HL-60 (cell line): Measurements from ENCODE around the gene SUFU.

Experiments
- DNase-seq, 2 experiments: peaks; one replicate each; pipeline ENCODE4 v3.0.0-alpha.2; 2010 to 2020; ENCODE audit warnings: low read depth in 1 of 2, low spot score in 1 of 2
- H3K27ac ChIP-seq: fragments of 250-450 bp; sonication (Bioruptor Pico); replicated peaks from 2 replicates; pipeline ENCODE4 v1.5.1; 2020; ENCODE audit warnings: mild to moderate bottlenecking, moderate library complexity
- H3K27me3 ChIP-seq: fragments of 250-450 bp; sonication (Bioruptor Pico); 2 replicates; pipeline ENCODE4 v1.5.1; 2021; ENCODE audit warnings: mild to moderate bottlenecking, moderate library complexity; ENCODE audit not compliant: insufficient read depth, poor library complexity, severe bottlenecking
- H3K4me3 ChIP-seq: replicated peaks from 2 replicates; pipeline ENCODE4 v1.5.1; 2011; ENCODE audit warnings: mild to moderate bottlenecking, control low read depth, low read length; ENCODE audit not compliant: insufficient read depth
- CTCF ChIP-seq: IDR thresholded peaks from one replicate; pipeline ENCODE4 v1.5.1; 2011; ENCODE audit warnings: low read length, control low read depth, inconsistent platforms; ENCODE audit not compliant: insufficient read depth
- GABPA ChIP-seq: IDR thresholded peaks from 2 replicates; pipeline ENCODE4 v1.6.1; 2012; ENCODE audit warnings: low read depth
- POLR2AphosphoS5 ChIP-seq: IDR thresholded peaks from 2 replicates; pipeline ENCODE4 v1.6.1; 2012; ENCODE audit warnings: low read depth
- SPI1 ChIP-seq: IDR thresholded peaks from 2 replicates; pipeline ENCODE4 v1.6.1; 2012; ENCODE audit warnings: low read depth, mild to moderate bottlenecking, borderline replicate concordance
- TF ChIP-seq, protein P1 (sequence below): IDR thresholded peaks from 2 replicates; pipeline ENCODE4 v1.6.1; 2012; ENCODE audit warnings: low read depth; ENCODE audit not compliant: insufficient replicate concordance

Gene SUFU

DNA sequence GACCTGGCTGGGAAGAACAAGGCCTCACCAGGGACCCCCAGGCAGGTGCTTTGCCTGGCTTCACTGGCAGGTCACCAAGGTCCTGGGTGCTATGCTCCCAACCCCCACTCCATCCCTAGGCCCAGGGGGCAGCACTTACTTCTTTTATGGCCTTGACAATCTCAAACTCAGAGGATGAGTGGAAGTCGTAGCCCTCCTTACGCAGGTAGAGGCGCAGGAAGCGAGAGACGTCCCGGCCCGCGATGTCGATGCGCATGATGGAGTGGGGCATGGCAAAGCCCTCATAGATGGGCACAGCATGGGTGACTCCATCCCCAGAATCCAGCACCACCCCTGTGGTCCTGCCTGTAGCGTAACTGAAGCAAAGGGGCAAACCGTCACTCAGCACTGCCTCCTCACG, 19.8 kb upstream of the SUFU start:
- TF ChIP-seq, protein P1, sequence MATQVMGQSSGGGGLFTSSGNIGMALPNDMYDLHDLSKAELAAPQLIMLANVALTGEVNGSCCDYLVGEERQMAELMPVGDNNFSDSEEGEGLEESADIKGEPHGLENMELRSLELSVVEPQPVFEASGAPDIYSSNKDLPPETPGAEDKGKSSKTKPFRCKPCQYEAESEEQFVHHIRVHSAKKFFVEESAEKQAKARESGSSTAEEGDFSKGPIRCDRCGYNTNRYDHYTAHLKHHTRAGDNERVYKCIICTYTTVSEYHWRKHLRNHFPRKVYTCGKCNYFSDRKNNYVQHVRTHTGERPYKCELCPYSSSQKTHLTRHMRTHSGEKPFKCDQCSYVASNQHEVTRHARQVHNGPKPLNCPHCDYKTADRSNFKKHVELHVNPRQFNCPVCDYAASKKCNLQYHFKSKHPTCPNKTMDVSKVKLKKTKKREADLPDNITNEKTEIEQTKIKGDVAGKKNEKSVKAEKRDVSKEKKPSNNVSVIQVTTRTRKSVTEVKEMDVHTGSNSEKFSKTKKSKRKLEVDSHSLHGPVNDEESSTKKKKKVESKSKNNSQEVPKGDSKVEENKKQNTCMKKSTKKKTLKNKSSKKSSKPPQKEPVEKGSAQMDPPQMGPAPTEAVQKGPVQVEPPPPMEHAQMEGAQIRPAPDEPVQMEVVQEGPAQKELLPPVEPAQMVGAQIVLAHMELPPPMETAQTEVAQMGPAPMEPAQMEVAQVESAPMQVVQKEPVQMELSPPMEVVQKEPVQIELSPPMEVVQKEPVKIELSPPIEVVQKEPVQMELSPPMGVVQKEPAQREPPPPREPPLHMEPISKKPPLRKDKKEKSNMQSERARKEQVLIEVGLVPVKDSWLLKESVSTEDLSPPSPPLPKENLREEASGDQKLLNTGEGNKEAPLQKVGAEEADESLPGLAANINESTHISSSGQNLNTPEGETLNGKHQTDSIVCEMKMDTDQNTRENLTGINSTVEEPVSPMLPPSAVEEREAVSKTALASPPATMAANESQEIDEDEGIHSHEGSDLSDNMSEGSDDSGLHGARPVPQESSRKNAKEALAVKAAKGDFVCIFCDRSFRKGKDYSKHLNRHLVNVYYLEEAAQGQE, result no peak
- TF ChIP-seq GABPA (no peak), SPI1 (no peak), POLR2AphosphoS5 (no peak), CTCF (no peak)

DNA sequence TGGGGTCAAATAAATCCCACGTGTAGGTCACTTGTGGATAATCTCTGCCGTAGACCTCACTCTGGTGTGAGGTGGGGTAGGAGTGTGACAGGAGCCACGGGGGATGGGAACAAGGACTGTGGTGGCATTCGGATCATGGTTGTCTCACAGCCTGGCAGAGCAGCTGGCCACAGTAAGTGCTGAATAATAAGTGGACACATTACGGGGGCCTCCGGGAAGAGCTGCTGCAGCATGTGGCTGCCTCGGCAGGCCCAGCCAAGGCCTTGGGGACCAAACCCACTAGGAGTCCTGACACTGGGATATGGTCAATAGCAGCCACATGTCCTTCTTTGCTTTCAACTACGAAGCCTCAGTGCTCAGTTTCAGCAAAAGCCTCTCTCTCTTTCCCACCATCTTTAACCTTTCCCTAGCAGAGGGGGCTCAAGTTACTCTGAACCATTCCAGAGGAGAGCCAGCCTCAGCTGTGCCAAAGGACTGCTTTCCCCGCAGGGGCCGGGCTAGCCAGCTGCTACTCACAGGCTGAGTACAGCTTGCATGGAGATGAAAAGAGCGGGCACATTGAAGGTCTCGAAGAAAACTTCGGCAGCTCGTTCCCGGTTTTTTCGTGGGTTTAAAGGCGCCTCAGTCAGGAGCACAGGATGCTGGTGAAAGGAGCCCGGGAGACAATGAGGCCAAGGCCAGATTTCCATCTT, 18.5 kb upstream of the SUFU start:
- TF ChIP-seq GABPA (no peak), SPI1 (no peak), CTCF (no peak), POLR2AphosphoS5 (no peak)
- TF ChIP-seq, protein P1, result no peak
- H3K27me3 ChIP-seq, result no peaks in the 10 kb centered on the region
- no peak overlapping the region for H3K27ac ChIP-seq
- no peak overlapping the region for H3K4me3 ChIP-seq
- no peak for DNase-seq

More for the DNA sequence above, 19.8 kb upstream of the SUFU start:
- no peak overlapping the region for H3K27ac ChIP-seq
- no peaks in the 10 kb centered on the region for H3K27me3 ChIP-seq
- DNase-seq, result no peak
- H3K4me3 ChIP-seq, result no peak overlapping the region

DNA sequence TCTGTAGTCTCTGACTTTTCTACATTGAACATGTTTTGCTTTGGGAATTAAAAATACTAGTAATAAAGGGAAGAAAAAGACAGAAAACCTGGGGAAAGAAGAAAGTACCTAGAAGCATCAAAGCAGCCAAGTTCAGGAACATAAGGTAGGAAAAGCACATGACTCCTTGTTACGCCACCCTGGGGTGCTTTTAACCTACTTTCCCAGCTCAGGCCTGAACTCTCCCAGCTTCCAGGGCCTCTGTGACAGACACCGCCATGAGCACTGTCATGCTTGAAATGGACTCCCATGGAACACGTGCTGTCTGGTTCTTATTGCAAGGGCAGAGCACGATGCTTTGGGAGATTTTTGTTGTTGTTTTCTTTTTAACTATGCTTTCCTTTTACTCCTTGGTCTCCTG, 12.6 kb upstream of the SUFU start:
- no peak for DNase-seq
- Histone ChIP-seq H3K4me3 (no peak overlapping the region), H3K27ac (no peak overlapping the region), H3K27me3 (no peaks in the 10 kb centered on the region)
- TF ChIP-seq SPI1, result no peak
- no peak for TF ChIP-seq GABPA

DNA sequence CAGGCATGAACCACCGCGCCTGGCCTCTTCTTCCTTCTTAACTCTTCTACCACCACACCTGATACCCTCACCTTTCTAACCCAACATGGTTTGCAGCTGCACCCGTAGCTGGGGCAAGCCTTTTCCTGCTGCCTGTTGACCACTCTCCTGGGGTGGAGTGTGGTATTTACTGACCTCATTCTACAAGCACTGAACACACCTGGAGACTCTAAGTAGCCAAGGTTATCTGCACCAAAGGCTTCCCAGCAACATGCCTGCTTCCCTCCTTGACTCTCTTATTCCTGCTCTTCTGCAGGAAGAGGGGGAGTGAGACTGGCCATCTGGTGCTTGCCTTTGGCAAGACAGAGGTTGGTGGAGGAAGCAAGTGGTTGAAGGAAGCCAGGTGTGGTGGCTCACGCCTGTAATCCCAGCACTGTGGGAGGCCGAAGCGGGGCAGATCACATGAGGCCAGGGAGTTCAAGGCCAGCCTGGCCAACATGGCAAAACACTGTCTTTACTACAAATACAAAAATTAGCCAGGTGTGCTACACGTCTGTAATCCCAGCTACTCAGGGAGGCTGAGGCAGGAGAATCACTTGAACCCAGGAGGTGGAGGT, 11.3 kb upstream of the SUFU start:
- Histone ChIP-seq H3K27ac (no peak overlapping the region), H3K27me3 (no peaks in the 10 kb centered on the region), H3K4me3 (no peak overlapping the region)
- no peak for DNase-seq
- TF ChIP-seq, protein P1, result no peak
- TF ChIP-seq GABPA (no peak), POLR2AphosphoS5 (no peak), CTCF (no peak), SPI1 (no peak)
